GM15510 (cell line): ENCODE results near the gene PICK1.

Experiments used
- POLR2A ChIP-seq: IDR thresholded peaks from 3 replicates; pipeline ENCODE4 v1.6.1; 2011; ENCODE audit warnings: borderline replicate concordance; ENCODE audit not compliant: insufficient read length; ENCODE audit errors: extremely low read depth

The PICK1 gene

GRCh38 chr22:38073150-38074130 is 16.2 kb downstream of the PICK1 start:
- no peak for TF ChIP-seq POLR2A

- no peak for TF ChIP-seq POLR2A
Measured at GRCh38 chr22:38074181-38075104, 17.2 kb downstream of the PICK1 start.

- no peak for TF ChIP-seq POLR2A
Measured at GRCh38 chr22:38075105-38075825, 18.1 kb downstream of the PICK1 start.

GRCh38 chr22:38075961-38076360 is 18.8 kb downstream of the PICK1 start:
- no peak for TF ChIP-seq POLR2A

GRCh38 chr22:38077096-38077495 is 19.9 kb downstream of the PICK1 start:
- no peak for TF ChIP-seq POLR2A

- no peak for TF ChIP-seq POLR2A
Measured at GRCh38 chr22:38077595-38077994, 20.4 kb downstream of the PICK1 start.

GRCh38 chr22:38078046-38078840 is 21.0 kb downstream of the PICK1 start:
- TF ChIP-seq POLR2A = no peak

GRCh38 chr22:38079804-38080203 is 22.6 kb downstream of the PICK1 start:
- TF ChIP-seq POLR2A = no peak

GRCh38 chr22:38080474-38080849 is 23.3 kb downstream of the PICK1 start:
- no peak for TF ChIP-seq POLR2A

GRCh38 chr22:38080850-38081635 is 23.8 kb downstream of the PICK1 start:
- no peak for TF ChIP-seq POLR2A

GRCh38 chr22:38081636-38081940 is 24.4 kb downstream of the PICK1 start:
- no peak for TF ChIP-seq POLR2A

- TF ChIP-seq POLR2A = no peak
Measured at GRCh38 chr22:38081941-38082828, 25.0 kb downstream of the PICK1 start.
